OCI-LY7 (cell line): Measurements from ENCODE around the gene C7orf25. TPM values are rescaled to one million over a fixed set of nuclear protein-coding genes. Genes with fewer than 3 reads are reported as not detected.

Source experiments
- BruUV-seq: library from RNA; stranded (reverse); fragments of 400-500 nt; replicated peaks from 2 replicates; lab custom pipeline; 2021; lab: Mats Ljungman, UMichigan
- CTCF ChIA-PET: fragments of 300-600 bp; sonication (Branson Sonifier 250); formaldehyde crosslinking; loops from one replicate; lab custom pipeline; 2022; ENCODE audit warnings: antibody characterized with exemption; ENCODE audit not compliant: unreplicated experiment; lab: Charles Lee
- POLR2A ChIA-PET: fragments of 300-600 bp; sonication (Branson Sonifier 250); formaldehyde crosslinking; loops from one replicate; lab custom pipeline; 2022; ENCODE audit warnings: antibody characterized with exemption; lab: Charles Lee
- DNase-seq: peaks from one replicate; pipeline ENCODE4 v3.0.0-alpha.2; 2015; ENCODE audit warnings: low spot score
- H2AFZ ChIP-seq: fragments of 200-600 bp; sonication (generic), shearing (Covaris generic); 2 replicates; pipeline ENCODE4 v1.6.1; 2014; ENCODE audit warnings: mild to moderate bottlenecking, antibody characterized with exemption, low read length, moderate library complexity
- H3K27ac ChIP-seq: fragments of 200-600 bp; sonication (generic); 2 replicates; pipeline ENCODE4 v1.5.1; 2014; ENCODE audit warnings: mixed run types, low read depth, mild to moderate bottlenecking, moderate library complexity, low read length, inconsistent platforms; ENCODE audit not compliant: poor library complexity, severe bottlenecking
- H3K36me3 ChIP-seq: fragments of 200-600 bp; sonication (generic); 2 replicates; pipeline ENCODE4 v1.6.1; 2014; ENCODE audit warnings: mild to moderate bottlenecking, antibody characterized with exemption, low read length, moderate library complexity, mixed read lengths; ENCODE audit not compliant: insufficient read depth
- H3K4me1 ChIP-seq: fragments of 200-600 bp; sonication (generic); 2 replicates; pipeline ENCODE4 v1.5.1; 2014; ENCODE audit warnings: mild to moderate bottlenecking, low read length; ENCODE audit not compliant: insufficient read depth, poor library complexity, severe bottlenecking
- H3K4me2 ChIP-seq: fragments of 200-600 bp; sonication (generic); 2 replicates; pipeline ENCODE4 v1.6.1; 2014; ENCODE audit warnings: mild to moderate bottlenecking, low read length
- H3K4me3 ChIP-seq: fragments of 200-600 bp; sonication (generic); 2 replicates; pipeline ENCODE4 v1.5.1; 2014; ENCODE audit warnings: mild to moderate bottlenecking, low read depth, low read length; ENCODE audit not compliant: poor library complexity, severe bottlenecking
- H3K79me2 ChIP-seq: fragments of 200-600 bp; sonication (generic); 2 replicates; pipeline ENCODE4 v1.6.1; 2016; ENCODE audit warnings: low read depth, mild to moderate bottlenecking, low read length, moderate library complexity, mixed read lengths; ENCODE audit not compliant: insufficient read depth
- H3K9me2 ChIP-seq: fragments of 200-600 bp; sonication (generic); 2 replicates; pipeline ENCODE4 v1.6.1; 2016; ENCODE audit warnings: mild to moderate bottlenecking, low read length, mixed read lengths; ENCODE audit not compliant: insufficient read depth
- H3K9me3 ChIP-seq: fragments of 200-600 bp; sonication (generic); 2 replicates; pipeline ENCODE4 v1.6.1; 2014; ENCODE audit warnings: mild to moderate bottlenecking, mixed run types, low read length, mixed read lengths
- H4K20me1 ChIP-seq: fragments of 200-600 bp; sonication (generic); 2 replicates; pipeline ENCODE4 v1.6.1; 2014; ENCODE audit warnings: mild to moderate bottlenecking, antibody characterized with exemption, low read length, moderate library complexity, mixed read lengths; ENCODE audit not compliant: insufficient read depth
- CTCF ChIP-seq: fragments of 200-600 bp; sonication (generic); conservative IDR thresholded peaks from 2 replicates; pipeline ENCODE4 v1.5.1; 2014; ENCODE audit warnings: mild to moderate bottlenecking, antibody characterized with exemption, low read length, moderate library complexity, mixed read lengths
- EZH2phosphoT487 ChIP-seq: fragments of 200-600 bp; sonication (generic); IDR thresholded peaks from 2 replicates; pipeline ENCODE4 v1.6.1; 2018; ENCODE audit warnings: low read depth, borderline replicate concordance, mild to moderate bottlenecking, mixed run types, antibody characterized with exemption, low read length, moderate library complexity, mixed read lengths
- intact Hi-C: fragments of 100-400 bp; cut with micrococcal nuclease; formaldehyde crosslinking; loops from one replicate; pipeline ENCODE4 v1.10.0; 2022; ENCODE audit not compliant: unreplicated experiment
- total RNA-seq, 2 experiments: library from RNA; depleted of rRNA in 1 of 2; stranded (reverse); fragments of >200 nt in 1 of 2; shearing (Covaris generic) in 1 of 2; gene quantifications; 2 replicates each; pipeline ENCODE4 v1.2.3, GENCODE V29; 2014 to 2022

C7orf25 gene
- total RNA-seq, 2 experiments from 2014 or later = 6.0 to 9.1 TPM

- DNase-seq = no peak
- H3K9me3 ChIP-seq = no peaks in the 10 kb centered on the region; the same call in 1 of the 2 replicates
- intact Hi-C loops = no loop called here
- POLR2A ChIA-PET = interaction anchor here (0.7 kb wide), 1 partner anchor 747 kb away, joined by 3 read pairs; no protein-coding TSS in a partner anchor
- TF ChIP-seq CTCF = no peak
- TF ChIP-seq EZH2phosphoT487 = no peak
- H4K20me1 ChIP-seq = no peaks in the 10 kb centered on the region
- H3K79me2 ChIP-seq = no peaks in the 10 kb centered on the region
- no peak overlapping the region for H3K27ac ChIP-seq
- no peaks in the 10 kb centered on the region; the same call in 1 of the 2 replicates for H3K36me3 ChIP-seq
- CTCF ChIA-PET = no interaction called here
- no peak overlapping the region for H3K4me3 ChIP-seq
- peaks cover 35% of the 10 kb centered on the region for H3K4me1 ChIP-seq
- H3K9me2 ChIP-seq = no peaks in the 10 kb centered on the region
- H3K4me2 ChIP-seq = no peak overlapping the region
- BruUV-seq = no TSS peak
- H2AFZ ChIP-seq = no peak overlapping the region
Observed at GRCh38 chr7:42880392-42880791, 31.5 kb downstream of the C7orf25 start.

- no peak overlapping the region for H3K27ac ChIP-seq
- H3K9me2 ChIP-seq = no peaks in the 10 kb centered on the region
- H3K4me3 ChIP-seq = no peak overlapping the region
- intact Hi-C loops = no loop called here
- H3K9me3 ChIP-seq = no peaks in the 10 kb centered on the region; the same call in 1 of the 2 replicates
- no peaks in the 10 kb centered on the region; the same call in 1 of the 2 replicates for H3K36me3 ChIP-seq
- ChIA-PET CTCF (no interaction called here), POLR2A (interaction anchor here (0.8 to 1.2 kb wide), 3 partner anchors 9 to 32 kb away, joined by 3 to 4 read pairs (median 4); no protein-coding TSS in a partner anchor)
- no peak for TF ChIP-seq EZH2phosphoT487
- no peak for TF ChIP-seq CTCF
- H3K4me2 ChIP-seq = no peak overlapping the region
- DNase-seq = no peak
- H3K79me2 ChIP-seq = no peaks in the 10 kb centered on the region
- H2AFZ ChIP-seq = peak overlapping the region; percentile 42; the same call in 1 of the 2 replicates
- H4K20me1 ChIP-seq = no peaks in the 10 kb centered on the region
- H3K4me1 ChIP-seq = peaks cover 15% of the 10 kb centered on the region
- BruUV-seq = no TSS peak
Observed at GRCh38 chr7:42878303-42878702, 33.6 kb downstream of the C7orf25 start.

GRCh38 chr7:42877862-42878261, 34.0 kb downstream of the C7orf25 start:
- Histone ChIP-seq H3K9me2 (no peaks in the 10 kb centered on the region), H3K9me3 (no peaks in the 10 kb centered on the region; the same call in 1 of the 2 replicates), H3K4me2 (no peak overlapping the region), H4K20me1 (no peaks in the 10 kb centered on the region), H3K79me2 (no peaks in the 10 kb centered on the region), H2AFZ (peak overlapping the region; percentile 42; the same call in 1 of the 2 replicates), H3K4me3 (no peak overlapping the region), H3K4me1 (peaks cover 11% of the 10 kb centered on the region), H3K27ac (no peak overlapping the region), H3K36me3 (no peaks in the 10 kb centered on the region; the same call in 1 of the 2 replicates)
- no peak for DNase-seq
- CTCF ChIA-PET = no interaction called here
- POLR2A ChIA-PET = interaction anchor here (0.6 to 1.8 kb wide), 4 partner anchors 9 to 148 kb away, joined by 3 to 8 read pairs (median 4); no protein-coding TSS in a partner anchor
- intact Hi-C loops = loop anchor here (2.0 kb wide), 1 partner anchor 935 kb away; no protein-coding TSS in a partner anchor
- no TSS peak for BruUV-seq
- TF ChIP-seq CTCF (no peak), EZH2phosphoT487 (no peak)
